ENCODE data around the gene ODAD4.
"Not testable (repeated sequence)": the region's sequence is repeated elsewhere in the genome, so short reads cannot be mapped to it uniquely, and the experiment has no call there.

ODAD4 gene

GRCh38 chr17:41925991-41926590, 4.3 kb upstream of the ODAD4 start:
- Histone ChIP-seq H3K36me3 (ENCODE audit: control insufficient read depth in 2 of 2, insufficient read depth in 2 of 2, low read length in 2 of 2) (no peaks in the 10 kb centered on the region), H3K9me3 (ENCODE audit: control insufficient read depth in 2 of 2, low read length in 2 of 2) (no peaks in the 10 kb centered on the region), H3K4me3 (ENCODE audit: low read length in 2 of 2) (no peak overlapping the region), H3K9ac (ENCODE audit: low read length in 2 of 2) (no peak overlapping the region), H3K4me1 (ENCODE audit: control insufficient read depth, insufficient read depth, low read length) (peaks cover 11% of the 10 kb centered on the region), H3K27ac (ENCODE audit: low read length) (no peak overlapping the region), H3K27me3 (ENCODE audit: control insufficient read depth in 1 of 2, insufficient read depth in 2 of 2, low read length in 2 of 2) (no peaks in the 10 kb centered on the region)

- Histone ChIP-seq H3K4me1 (ENCODE audit: control insufficient read depth, insufficient read depth, low read length) (peaks cover 13% of the 10 kb centered on the region), H3K36me3 (ENCODE audit: control insufficient read depth in 2 of 2, insufficient read depth in 2 of 2, low read length in 2 of 2) (no peaks in the 10 kb centered on the region), H3K9ac (ENCODE audit: low read length in 2 of 2) (no peak overlapping the region), H3K27ac (ENCODE audit: low read length) (no peak overlapping the region), H3K9me3 (ENCODE audit: control insufficient read depth in 2 of 2, low read length in 2 of 2) (no peaks in the 10 kb centered on the region), H3K4me3 (ENCODE audit: low read length in 2 of 2) (no peak overlapping the region), H3K27me3 (ENCODE audit: control insufficient read depth in 1 of 2, insufficient read depth in 2 of 2, low read length in 2 of 2) (no peaks in the 10 kb centered on the region)
Measured at GRCh38 chr17:41928693-41929251, 1.6 kb upstream of the ODAD4 start.

GRCh38 chr17:41930833-41931156, 378 bp downstream of the ODAD4 start:
- Histone ChIP-seq H3K4me3 (ENCODE audit: low read length in 2 of 2) (peak overlapping the region; percentile 89 to 92), H3K27ac (ENCODE audit: low read length) (peak overlapping the region; percentile 89), H3K9ac (ENCODE audit: low read length in 2 of 2) (peak overlapping the region in 1 of 2 donors; percentile 64), H3K4me1 (ENCODE audit: control insufficient read depth, insufficient read depth, low read length) (peaks cover 13% of the 10 kb centered on the region)
- H3K27me3 ChIP-seq (ENCODE audit: control insufficient read depth in 1 of 2, insufficient read depth in 2 of 2, low read length in 2 of 2); H3K36me3 ChIP-seq (ENCODE audit: control insufficient read depth in 2 of 2, insufficient read depth in 2 of 2, low read length in 2 of 2); H3K9me3 ChIP-seq (ENCODE audit: control insufficient read depth in 2 of 2, low read length in 2 of 2): not testable (repeated sequence)

GRCh38 chr17:41931715-41932114, 1.3 kb downstream of the ODAD4 start:
- peaks cover 13% of the 10 kb centered on the region for H3K4me1 ChIP-seq (ENCODE audit: control insufficient read depth, insufficient read depth, low read length)
- not testable (repeated sequence) for H3K9ac ChIP-seq (ENCODE audit: low read length in 2 of 2); H3K4me3 ChIP-seq (ENCODE audit: low read length in 2 of 2); H3K36me3 ChIP-seq (ENCODE audit: control insufficient read depth in 2 of 2, insufficient read depth in 2 of 2, low read length in 2 of 2); H3K27me3 ChIP-seq (ENCODE audit: control insufficient read depth in 1 of 2, insufficient read depth in 2 of 2, low read length in 2 of 2); H3K27ac ChIP-seq (ENCODE audit: low read length); H3K9me3 ChIP-seq (ENCODE audit: control insufficient read depth in 2 of 2, low read length in 2 of 2)

GRCh38 chr17:41932816-41933389, 2.5 kb downstream of the ODAD4 start:
- Histone ChIP-seq H3K27me3 (ENCODE audit: control insufficient read depth in 1 of 2, insufficient read depth in 2 of 2, low read length in 2 of 2) (no peaks in the 10 kb centered on the region), H3K27ac (ENCODE audit: low read length) (no peak overlapping the region), H3K9me3 (ENCODE audit: control insufficient read depth in 2 of 2, low read length in 2 of 2) (no peaks in the 10 kb centered on the region), H3K36me3 (ENCODE audit: control insufficient read depth in 2 of 2, insufficient read depth in 2 of 2, low read length in 2 of 2) (peaks cover 3 to 11% of the 10 kb centered on the region in 2 donors), H3K4me3 (ENCODE audit: low read length in 2 of 2) (no peak overlapping the region), H3K4me1 (ENCODE audit: control insufficient read depth, insufficient read depth, low read length) (peaks cover 13% of the 10 kb centered on the region), H3K9ac (ENCODE audit: low read length in 2 of 2) (no peak overlapping the region)

GRCh38 chr17:41935641-41936040, 5.2 kb downstream of the ODAD4 start:
- Histone ChIP-seq H3K9ac (ENCODE audit: low read length in 2 of 2) (no peak overlapping the region), H3K4me3 (ENCODE audit: low read length in 2 of 2) (no peak overlapping the region), H3K9me3 (ENCODE audit: control insufficient read depth in 2 of 2, low read length in 2 of 2) (no peaks in the 10 kb centered on the region), H3K27me3 (ENCODE audit: control insufficient read depth in 1 of 2, insufficient read depth in 2 of 2, low read length in 2 of 2) (no peaks in the 10 kb centered on the region), H3K4me1 (ENCODE audit: control insufficient read depth, insufficient read depth, low read length) (peaks cover 3% of the 10 kb centered on the region), H3K36me3 (ENCODE audit: control insufficient read depth in 2 of 2, insufficient read depth in 2 of 2, low read length in 2 of 2) (peaks cover 3 to 11% of the 10 kb centered on the region in 2 donors), H3K27ac (ENCODE audit: low read length) (no peak overlapping the region)

GRCh38 chr17:41937970-41938954, 7.8 kb downstream of the ODAD4 start:
- Histone ChIP-seq H3K4me3 (ENCODE audit: low read length in 2 of 2) (no peak overlapping the region), H3K9ac (ENCODE audit: low read length in 2 of 2) (no peak overlapping the region), H3K4me1 (ENCODE audit: control insufficient read depth, insufficient read depth, low read length) (no peaks in the 10 kb centered on the region), H3K27ac (ENCODE audit: low read length) (no peak overlapping the region), H3K9me3 (ENCODE audit: control insufficient read depth in 2 of 2, low read length in 2 of 2) (no peaks in the 10 kb centered on the region), H3K27me3 (ENCODE audit: control insufficient read depth in 1 of 2, insufficient read depth in 2 of 2, low read length in 2 of 2) (no peaks in the 10 kb centered on the region), H3K36me3 (ENCODE audit: control insufficient read depth in 2 of 2, insufficient read depth in 2 of 2, low read length in 2 of 2) (peaks cover 3 to 11% of the 10 kb centered on the region in 2 donors)

- Histone ChIP-seq H3K36me3 (ENCODE audit: control insufficient read depth in 2 of 2, insufficient read depth in 2 of 2, low read length in 2 of 2) (peaks cover 3 to 11% of the 10 kb centered on the region in 2 donors), H3K4me3 (ENCODE audit: low read length in 2 of 2) (no peak overlapping the region), H3K9ac (ENCODE audit: low read length in 2 of 2) (no peak overlapping the region), H3K27ac (ENCODE audit: low read length) (no peak overlapping the region), H3K9me3 (ENCODE audit: control insufficient read depth in 2 of 2, low read length in 2 of 2) (no peaks in the 10 kb centered on the region), H3K27me3 (ENCODE audit: control insufficient read depth in 1 of 2, insufficient read depth in 2 of 2, low read length in 2 of 2) (no peaks in the 10 kb centered on the region), H3K4me1 (ENCODE audit: control insufficient read depth, insufficient read depth, low read length) (no peaks in the 10 kb centered on the region)
Measured at GRCh38 chr17:41939044-41939692, 8.8 kb downstream of the ODAD4 start.

- H3K36me3 ChIP-seq (ENCODE audit: control insufficient read depth in 2 of 2, insufficient read depth in 2 of 2, low read length in 2 of 2), result peaks cover 3 to 11% of the 10 kb centered on the region in 2 donors
Measured at GRCh38 chr17:41939693-41940090, 9.3 kb downstream of the ODAD4 start.

GRCh38 chr17:41941168-41941567, 10.8 kb downstream of the ODAD4 start:
- Histone ChIP-seq H3K36me3 (ENCODE audit: control insufficient read depth in 2 of 2, insufficient read depth in 2 of 2, low read length in 2 of 2) (peaks cover 0 to 5% of the 10 kb centered on the region in 2 donors), H3K4me1 (ENCODE audit: control insufficient read depth, insufficient read depth, low read length) (no peaks in the 10 kb centered on the region), H3K27me3 (ENCODE audit: control insufficient read depth in 1 of 2, insufficient read depth in 2 of 2, low read length in 2 of 2) (no peaks in the 10 kb centered on the region), H3K4me3 (ENCODE audit: low read length in 2 of 2) (no peak overlapping the region), H3K9ac (ENCODE audit: low read length in 2 of 2) (no peak overlapping the region), H3K27ac (ENCODE audit: low read length) (no peak overlapping the region), H3K9me3 (ENCODE audit: control insufficient read depth in 2 of 2, low read length in 2 of 2) (no peaks in the 10 kb centered on the region)

More at GRCh38 chr17:41939693-41940090, 9.3 kb downstream of the ODAD4 start:
- Histone ChIP-seq H3K9me3 (ENCODE audit: control insufficient read depth in 2 of 2, low read length in 2 of 2) (no peaks in the 10 kb centered on the region), H3K4me1 (ENCODE audit: control insufficient read depth, insufficient read depth, low read length) (no peaks in the 10 kb centered on the region), H3K27ac (ENCODE audit: low read length) (no peak overlapping the region), H3K4me3 (ENCODE audit: low read length in 2 of 2) (no peak overlapping the region), H3K9ac (ENCODE audit: low read length in 2 of 2) (no peak overlapping the region), H3K27me3 (ENCODE audit: control insufficient read depth in 1 of 2, insufficient read depth in 2 of 2, low read length in 2 of 2) (no peaks in the 10 kb centered on the region)
